GM12892 (cell line): Measurements from ENCODE around the gene FGF1.

ENCODE experiments used
- POLR2A ChIP-seq: IDR thresholded peaks from 2 replicates; pipeline ENCODE4 v1.6.1; 2011; ENCODE audit warnings: low read depth, low read length, control low read depth
- POLR2AphosphoS5 ChIP-seq: IDR thresholded peaks from 2 replicates; pipeline ENCODE4 v1.6.1; 2011; ENCODE audit warnings: low read depth, low read length, control low read depth
- TAF1 ChIP-seq: IDR thresholded peaks from 2 replicates; pipeline ENCODE4 v1.6.1; 2011; ENCODE audit warnings: low read depth, mild to moderate bottlenecking, control low read depth, low read length, borderline replicate concordance

- TF ChIP-seq POLR2A (no peak), POLR2AphosphoS5 (no peak), TAF1 (no peak)
Observed at GRCh38 chr5:142601432-142601831, 84.5 kb downstream of the FGF1 start.
